Caco-2 (cell line): ENCODE measurements around the gene BMPR1B. TPM values are rescaled to one million over a fixed set of nuclear protein-coding genes. Genes with fewer than 3 reads are reported as not detected.

Source experiments
- BruUV-seq: library from RNA; stranded (reverse); fragments of 400-500 nt; replicated peaks from 2 replicates; lab custom pipeline; 2021; lab: Mats Ljungman, UMichigan
- CTCF ChIA-PET: fragments of 300-600 bp; sonication (Branson Sonifier 250); formaldehyde crosslinking; loops from one replicate; lab custom pipeline; 2022; ENCODE audit warnings: antibody characterized with exemption; lab: Charles Lee
- POLR2A ChIA-PET: fragments of 300-600 bp; sonication (Branson Sonifier 250); formaldehyde crosslinking; loops from one replicate; lab custom pipeline; 2022; ENCODE audit warnings: antibody characterized with exemption; lab: Charles Lee
- DNase-seq, 2 experiments: peaks; one replicate each; pipeline versions ENCODE4 v3.0.0 to v3.0.0-alpha.2; 2020 to 2022
- H3K27me3 ChIP-seq: replicated peaks from 2 replicates; pipeline ENCODE4 v1.6.0; 2011; ENCODE audit warnings: low read length; ENCODE audit not compliant: control insufficient read depth, insufficient read depth
- H3K36me3 ChIP-seq: 2 replicates; pipeline ENCODE4 v1.5.1; 2011; ENCODE audit warnings: low read length; ENCODE audit not compliant: control insufficient read depth, insufficient read depth
- H3K4me1 ChIP-seq: fragments of 250-450 bp; sonication (Bioruptor Pico); 2 replicates; pipeline ENCODE4 v1.5.1; 2020; ENCODE audit warnings: mild to moderate bottlenecking
- H3K4me3 ChIP-seq: 2 replicates; pipeline ENCODE4 v1.5.1; 2011; ENCODE audit warnings: low read depth, mild to moderate bottlenecking, control low read depth, low read length
- H3K9me3 ChIP-seq: fragments of 250-450 bp; sonication (Bioruptor Pico); 2 replicates; pipeline ENCODE4 v1.5.1; 2020; ENCODE audit warnings: mild to moderate bottlenecking, moderate library complexity
- H3K27ac Mint-ChIP-seq: one replicate; pipeline ENCODE4 v1.8.0; 2022; ENCODE audit warnings: mixed read lengths; ENCODE audit not compliant: unreplicated experiment
- H3K27me3 Mint-ChIP-seq: one replicate; pipeline ENCODE4 v1.8.0; 2022; ENCODE audit warnings: mixed read lengths; ENCODE audit not compliant: insufficient read depth, unreplicated experiment
- H3K36me3 Mint-ChIP-seq: one replicate; pipeline ENCODE4 v1.8.0; 2022; ENCODE audit warnings: mild to moderate bottlenecking, mixed read lengths; ENCODE audit not compliant: insufficient read depth, unreplicated experiment
- H3K4me1 Mint-ChIP-seq: one replicate; pipeline ENCODE4 v1.8.0; 2022; ENCODE audit warnings: low read depth, mixed read lengths; ENCODE audit not compliant: unreplicated experiment
- H3K4me3 Mint-ChIP-seq: one replicate; pipeline ENCODE4 v1.8.0; 2022; ENCODE audit warnings: mild to moderate bottlenecking, moderate library complexity, mixed read lengths; ENCODE audit not compliant: unreplicated experiment
- H3K9me3 Mint-ChIP-seq: one replicate; pipeline ENCODE4 v1.8.0; 2022; ENCODE audit warnings: mixed read lengths; ENCODE audit not compliant: unreplicated experiment
- intact Hi-C: fragments of 100-400 bp; cut with micrococcal nuclease; formaldehyde crosslinking; loops from one replicate; pipeline ENCODE4 v1.10.0; 2022; ENCODE audit not compliant: unreplicated experiment
- total RNA-seq: library from RNA; stranded (reverse); gene quantifications from 2 replicates; pipeline ENCODE4 v1.2.3, GENCODE V29; 2022
- TF ChIP-seq, protein P1 (sequence below), 2 experiments: fragments of 200-600 bp in 1 of 2; IDR thresholded peaks; 1 replicate in 1 of 2; 2 replicates in 1 of 2; pipeline versions ENCODE4 v1.5.1 to v1.8.0; 2011 to 2022; ENCODE audit warnings: antibody characterized with exemption in 1 of 2, control low read depth in 1 of 2, inconsistent platforms in 1 of 2, low read depth in 1 of 2, low read length in 1 of 2, mild to moderate bottlenecking in 1 of 2, moderate library complexity in 1 of 2; ENCODE audit not compliant: insufficient read depth in 1 of 2, severe bottlenecking in 1 of 2, unreplicated experiment in 1 of 2

BMPR1B gene
- total RNA-seq, 1 experiment from 2014 or later: 8.7 TPM

DNA sequence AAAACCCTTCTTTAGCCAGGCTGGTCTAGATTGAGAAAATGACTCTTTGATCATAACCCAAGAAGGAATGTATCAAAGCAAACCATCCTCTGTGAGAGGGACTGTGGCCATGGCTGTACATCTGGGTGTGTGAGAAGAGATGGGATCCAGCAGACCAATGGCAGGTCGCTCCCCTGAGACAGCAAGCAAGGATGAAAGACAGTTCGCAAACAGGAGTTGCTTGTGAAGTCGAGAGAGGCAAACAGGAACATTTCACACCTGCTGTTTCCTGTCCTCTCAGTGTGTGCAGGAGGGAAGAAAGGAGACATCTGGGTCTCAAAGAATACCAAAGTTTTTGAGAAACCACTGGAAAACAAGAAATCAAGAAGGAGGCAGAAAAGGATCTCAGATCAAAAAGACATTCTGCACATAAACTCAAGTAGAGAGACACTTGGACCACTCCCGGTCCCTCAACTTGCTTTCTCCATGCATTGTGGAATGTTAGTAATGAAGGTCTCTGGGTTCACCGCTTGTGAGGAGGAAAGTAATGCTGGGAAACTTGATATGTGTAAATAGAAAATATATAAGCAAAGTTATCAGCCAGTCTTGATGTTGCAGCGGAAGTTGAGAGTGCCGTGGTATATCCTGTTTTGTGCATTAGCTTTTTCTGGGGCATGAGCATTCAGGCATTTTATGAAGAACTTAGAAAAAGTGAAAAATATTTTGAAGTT is 327.5 kb downstream of the BMPR1B start:
- Histone ChIP-seq H3K4me3 (no peak overlapping the region), H3K27me3 (no peaks in the 10 kb centered on the region), H3K4me1 (peaks cover 48% of the 10 kb centered on the region), H3K9me3 (no peaks in the 10 kb centered on the region), H3K36me3 (no peaks in the 10 kb centered on the region)
- TF ChIP-seq, protein P1, sequence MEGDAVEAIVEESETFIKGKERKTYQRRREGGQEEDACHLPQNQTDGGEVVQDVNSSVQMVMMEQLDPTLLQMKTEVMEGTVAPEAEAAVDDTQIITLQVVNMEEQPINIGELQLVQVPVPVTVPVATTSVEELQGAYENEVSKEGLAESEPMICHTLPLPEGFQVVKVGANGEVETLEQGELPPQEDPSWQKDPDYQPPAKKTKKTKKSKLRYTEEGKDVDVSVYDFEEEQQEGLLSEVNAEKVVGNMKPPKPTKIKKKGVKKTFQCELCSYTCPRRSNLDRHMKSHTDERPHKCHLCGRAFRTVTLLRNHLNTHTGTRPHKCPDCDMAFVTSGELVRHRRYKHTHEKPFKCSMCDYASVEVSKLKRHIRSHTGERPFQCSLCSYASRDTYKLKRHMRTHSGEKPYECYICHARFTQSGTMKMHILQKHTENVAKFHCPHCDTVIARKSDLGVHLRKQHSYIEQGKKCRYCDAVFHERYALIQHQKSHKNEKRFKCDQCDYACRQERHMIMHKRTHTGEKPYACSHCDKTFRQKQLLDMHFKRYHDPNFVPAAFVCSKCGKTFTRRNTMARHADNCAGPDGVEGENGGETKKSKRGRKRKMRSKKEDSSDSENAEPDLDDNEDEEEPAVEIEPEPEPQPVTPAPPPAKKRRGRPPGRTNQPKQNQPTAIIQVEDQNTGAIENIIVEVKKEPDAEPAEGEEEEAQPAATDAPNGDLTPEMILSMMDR (IDR thresholded peaks at IDR 0.05; ENCODE audit: insufficient read depth in 1 of 2, low read depth in 1 of 2, low read length in 1 of 2, severe bottlenecking in 1 of 2, unreplicated experiment in 1 of 2): no peak
- peak; percentile 36 to 47 for DNase-seq
- Mint-ChIP-seq H3K36me3 (no peaks in the 10 kb centered on the region), H3K9me3 (no peaks in the 10 kb centered on the region), H3K27me3 (no peaks in the 10 kb centered on the region), H3K27ac (peak overlapping the region; percentile 82), H3K4me1 (peaks cover 28% of the 10 kb centered on the region), H3K4me3 (peak overlapping the region; percentile 48)
- CTCF ChIA-PET: no interaction called here
- TSS peak; percentile 69 for BruUV-seq
- POLR2A ChIA-PET: interaction anchor here (0.7 kb wide), 1 partner anchor 151 kb away, joined by 5 read pairs; no protein-coding TSS in a partner anchor
- intact Hi-C loops: loop anchor here (2.0 kb wide), 3 partner anchors 40 to 130 kb away; no protein-coding TSS in a partner anchor

DNA sequence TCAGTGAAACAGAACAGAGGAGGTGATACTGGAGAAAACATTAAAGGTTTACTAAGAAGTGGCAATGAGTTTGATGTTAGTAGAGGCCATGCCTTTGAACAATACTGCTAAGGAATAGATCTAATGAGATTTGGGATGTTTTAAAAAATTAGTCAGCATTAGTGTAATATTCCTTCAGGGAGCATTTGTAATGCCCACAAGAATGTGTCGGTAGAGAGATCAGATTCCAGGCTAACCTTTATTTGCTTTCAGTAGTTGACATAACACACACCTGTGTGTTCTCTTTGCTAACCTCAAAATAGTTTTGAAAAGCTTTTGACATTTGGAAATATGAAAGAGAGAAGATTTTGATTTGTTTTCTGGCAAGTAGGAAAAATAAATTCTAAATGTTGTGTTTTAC is 328.8 kb downstream of the BMPR1B start:
- no peaks in the 10 kb centered on the region for H3K9me3 ChIP-seq
- H3K4me1 ChIP-seq: peaks cover 48% of the 10 kb centered on the region
- Mint-ChIP-seq H3K36me3 (no peaks in the 10 kb centered on the region), H3K4me1 (peaks cover 35% of the 10 kb centered on the region), H3K9me3 (no peaks in the 10 kb centered on the region), H3K4me3 (peak overlapping the region; percentile 25), H3K27ac (peak overlapping the region; percentile 68), H3K27me3 (no peaks in the 10 kb centered on the region)
- TF ChIP-seq, protein P1 (IDR thresholded peaks at IDR 0.05; ENCODE audit: insufficient read depth in 1 of 2, low read depth in 1 of 2, low read length in 1 of 2, severe bottlenecking in 1 of 2, unreplicated experiment in 1 of 2): no peak
- ChIA-PET POLR2A (no interaction called here), CTCF (no interaction called here)
- no TSS peak for BruUV-seq
- no peak for DNase-seq
- intact Hi-C loops: no loop called here
- H3K4me3 ChIP-seq: no peak overlapping the region
- no peaks in the 10 kb centered on the region for H3K36me3 ChIP-seq
- H3K27me3 ChIP-seq: no peaks in the 10 kb centered on the region

DNA sequence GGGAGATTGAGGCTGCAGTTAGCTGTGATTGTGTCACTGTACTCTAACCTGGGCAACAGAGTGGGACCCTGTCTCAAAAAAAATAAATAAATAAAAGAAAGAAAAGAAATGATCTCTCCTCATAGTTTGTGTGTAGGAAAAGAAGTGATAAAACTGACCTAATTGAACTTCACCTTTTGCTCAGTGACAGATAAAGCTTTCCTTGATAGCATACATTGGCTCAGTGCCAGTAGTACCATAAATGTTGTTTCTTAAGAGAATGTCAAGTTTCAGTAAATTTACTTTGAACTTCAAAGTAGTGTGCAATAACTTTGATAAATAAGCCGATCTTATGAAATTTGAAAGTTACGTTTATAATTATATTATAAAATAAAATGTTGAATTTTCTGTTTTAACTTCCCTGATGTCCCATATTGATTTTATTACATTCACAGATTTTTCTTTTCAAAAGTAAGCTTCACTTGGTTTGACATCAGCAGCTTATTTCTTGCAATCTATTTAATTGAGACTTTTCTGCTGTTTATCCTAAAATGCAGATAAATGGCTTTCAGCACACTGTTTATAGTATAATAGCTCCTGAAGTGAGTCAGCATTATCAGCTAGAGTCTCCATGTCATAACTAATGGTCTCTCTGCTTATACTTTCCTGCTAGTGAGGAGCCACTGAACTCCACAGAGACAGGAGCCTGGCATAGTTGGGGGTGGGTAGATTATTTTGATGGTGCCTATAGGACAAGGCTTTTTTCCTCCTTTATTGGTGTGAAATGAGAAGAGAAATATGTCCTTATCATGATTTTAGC is 330.1 kb downstream of the BMPR1B start:
- H3K27me3 Mint-ChIP-seq: no peaks in the 10 kb centered on the region
- H3K4me1 Mint-ChIP-seq: peaks cover 35% of the 10 kb centered on the region
- DNase-seq: no peak
- Histone ChIP-seq H3K4me3 (no peak overlapping the region), H3K27me3 (no peaks in the 10 kb centered on the region), H3K4me1 (peaks cover 48% of the 10 kb centered on the region), H3K36me3 (no peaks in the 10 kb centered on the region), H3K9me3 (no peaks in the 10 kb centered on the region)
- TF ChIP-seq, protein P1 (IDR thresholded peaks at IDR 0.05; ENCODE audit: insufficient read depth in 1 of 2, low read depth in 1 of 2, low read length in 1 of 2, severe bottlenecking in 1 of 2, unreplicated experiment in 1 of 2): no peak
- BruUV-seq: no TSS peak
- POLR2A ChIA-PET: no interaction called here
- H3K27ac Mint-ChIP-seq: peak overlapping the region; percentile 67
- H3K9me3 Mint-ChIP-seq: no peaks in the 10 kb centered on the region
- no peak overlapping the region for H3K4me3 Mint-ChIP-seq
- no peaks in the 10 kb centered on the region for H3K36me3 Mint-ChIP-seq
- intact Hi-C loops: no loop called here
- CTCF ChIA-PET: no interaction called here
